HG02588 (cell line): ENCODE data around the gene ANAPC16.
A peak's percentile ranks its signal among the peaks of the same experiment; 100 is the strongest.
"Not testable (repeated sequence)": the region's sequence is repeated elsewhere in the genome, so short reads cannot be mapped to it uniquely, and the experiment has no call there.

Experiments
- ATAC-seq: cut with Tn5 transposase; IDR thresholded peaks from one replicate; pipeline ENCODE4 v1.9.1; 2021; ENCODE audit warnings: mild to moderate bottlenecking, moderate library complexity; ENCODE audit not compliant: unreplicated experiment

ANAPC16 gene

DNA sequence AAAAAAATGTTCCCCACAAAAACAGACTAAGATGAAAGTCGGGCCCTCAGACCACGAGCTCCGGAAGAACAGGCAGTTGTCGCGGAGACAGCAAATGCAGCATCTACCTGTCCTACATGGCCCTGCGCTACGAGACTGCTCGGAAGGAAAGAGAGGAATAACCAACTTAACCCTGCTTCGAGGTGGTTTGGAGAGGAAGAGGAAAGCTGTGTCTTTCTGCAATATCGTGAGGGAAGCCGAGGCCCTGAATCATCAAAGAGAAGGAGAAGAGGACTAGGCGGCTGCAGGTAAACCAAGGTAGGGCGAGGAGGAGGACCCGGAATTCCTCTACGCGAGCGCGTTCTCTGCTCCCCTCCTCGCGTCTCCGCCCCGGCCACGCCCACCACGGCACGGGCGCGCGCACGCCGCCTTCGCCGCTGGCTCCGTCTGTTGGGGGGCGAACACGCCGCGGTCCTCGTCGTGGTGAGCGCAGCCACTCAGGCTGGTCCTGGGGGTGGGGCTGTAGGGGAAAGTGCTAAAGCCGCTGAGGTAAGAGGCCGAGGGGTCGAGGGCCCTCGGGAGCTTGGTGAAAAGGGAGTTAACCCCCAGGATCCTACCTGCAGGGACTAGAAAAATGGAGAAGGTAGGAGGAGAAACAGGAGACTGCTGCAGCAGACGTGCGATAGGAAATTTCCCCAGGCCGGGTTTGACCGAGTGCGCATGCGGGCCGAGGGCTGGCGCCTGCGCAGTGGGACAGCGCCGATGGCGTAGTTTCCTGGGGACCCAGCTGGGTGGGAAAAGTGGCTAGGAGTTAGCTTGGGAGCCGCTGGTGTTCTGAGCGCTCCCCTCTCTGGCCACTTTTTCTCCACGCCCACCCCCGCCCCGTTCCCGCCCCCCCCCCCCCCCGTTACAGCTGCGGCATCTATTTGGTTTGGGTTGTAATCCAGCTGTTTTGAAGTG is at the start of gene ANAPC16, which contains the start of gene ASCC1:
ANAPC16 (plus strand) TSS at position 402 of the 939 bp plus-strand sequence. CDS start 7,903 bp downstream, outside the sequence.
ASCC1 (minus strand) TSS at position 666 of the 939 bp plus-strand sequence. CDS start 2,978 bp downstream, outside the sequence.
- peak; percentile 80 for ATAC-seq

DNA sequence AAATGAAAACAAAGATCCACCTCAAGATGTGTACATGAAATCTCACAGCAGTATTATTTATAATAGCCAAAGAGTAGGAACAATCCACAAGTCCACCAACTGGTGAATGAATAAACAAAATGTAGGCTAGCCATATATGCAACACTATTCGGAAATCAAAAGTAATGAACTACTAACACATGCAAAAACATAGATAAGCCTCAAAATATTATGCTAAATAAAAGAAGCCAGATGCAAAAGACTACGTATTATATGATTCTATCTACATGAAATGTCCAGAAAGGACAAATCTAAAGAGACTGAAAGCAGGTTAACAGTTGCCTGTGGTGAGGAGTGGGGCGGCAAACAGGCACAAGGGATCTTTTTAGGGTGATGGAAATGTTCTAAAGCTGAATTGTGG is 48.7 kb upstream of the ANAPC16 start:
- no peak for ATAC-seq

DNA sequence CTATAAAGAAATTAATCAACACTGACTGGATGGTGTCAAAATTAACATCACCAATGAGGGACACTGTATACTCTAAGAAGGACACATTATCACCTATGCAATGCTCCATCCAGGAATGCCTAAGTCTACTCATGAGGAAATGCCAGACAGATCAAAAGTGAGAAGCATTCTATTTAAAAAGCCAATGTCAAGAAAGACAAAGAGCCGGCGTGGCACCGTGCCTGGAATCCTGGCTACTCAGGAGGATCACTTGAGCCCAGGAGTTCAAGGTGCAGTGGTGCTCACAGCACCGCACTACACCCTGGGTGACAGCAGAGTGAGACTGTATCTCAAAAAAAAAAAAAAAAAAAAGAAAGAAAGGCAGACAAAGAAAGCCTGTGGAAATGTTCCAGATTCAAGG is 45.5 kb upstream of the ANAPC16 start:
- ATAC-seq = no peak

DNA sequence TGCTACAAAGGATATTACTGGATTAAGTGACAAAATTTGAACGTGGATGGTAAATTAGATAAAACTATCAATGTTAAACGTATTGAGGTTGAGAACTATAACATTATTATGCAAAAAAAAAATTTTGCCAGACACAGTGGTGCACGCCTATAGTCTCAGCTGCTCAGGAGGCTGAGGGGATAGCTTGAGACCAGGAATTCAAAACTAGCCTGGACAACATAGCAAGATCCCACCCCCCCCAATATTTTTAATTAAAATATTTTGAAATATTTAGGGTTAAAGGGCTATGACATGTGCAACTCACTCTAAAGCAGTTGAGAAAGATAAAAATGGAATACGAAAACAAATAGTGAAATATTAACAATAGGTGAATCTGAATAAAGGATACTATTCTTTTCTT is 45.1 kb upstream of the ANAPC16 start:
- no peak for ATAC-seq

DNA sequence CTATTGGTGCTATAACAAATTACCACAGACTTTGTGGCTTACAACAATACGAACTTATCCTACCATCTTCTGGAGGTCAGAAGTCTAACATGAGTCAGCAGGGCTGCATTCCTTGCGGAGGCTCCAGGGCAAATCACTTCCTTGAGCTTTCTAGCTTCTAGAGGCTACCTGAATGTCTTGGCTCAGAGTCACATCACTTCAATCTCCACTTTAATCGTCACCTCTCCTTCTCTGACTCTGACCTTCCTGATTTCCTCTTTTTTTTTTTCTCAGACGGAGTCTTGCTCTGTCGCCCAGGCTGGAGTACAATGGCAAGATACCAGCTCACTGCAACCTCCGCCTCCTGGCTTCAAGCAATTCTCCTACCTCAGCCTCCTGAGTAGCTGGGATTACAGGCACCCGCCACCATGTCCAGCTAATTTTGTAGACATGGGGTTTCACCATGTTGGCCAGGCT is 44.6 kb upstream of the ANAPC16 start:
- no peak for ATAC-seq

DNA sequence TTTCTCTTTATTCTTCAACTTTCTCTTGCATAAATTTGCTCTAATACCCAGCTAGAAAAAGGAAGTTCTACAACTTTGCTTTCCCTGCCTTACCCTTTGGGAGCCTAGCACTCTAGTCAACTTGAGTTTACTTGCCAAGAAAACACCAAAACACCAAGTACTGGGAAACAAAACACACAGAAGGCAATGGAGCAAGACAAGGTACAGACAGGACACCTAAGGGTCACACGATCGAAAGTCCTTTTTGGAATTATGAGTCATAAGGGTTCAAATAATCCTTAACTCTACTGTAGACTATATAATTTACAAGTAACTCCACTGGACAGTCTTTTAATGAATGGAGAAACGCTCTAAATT is 42.6 kb upstream of the ANAPC16 start:
- ATAC-seq = no peak

DNA sequence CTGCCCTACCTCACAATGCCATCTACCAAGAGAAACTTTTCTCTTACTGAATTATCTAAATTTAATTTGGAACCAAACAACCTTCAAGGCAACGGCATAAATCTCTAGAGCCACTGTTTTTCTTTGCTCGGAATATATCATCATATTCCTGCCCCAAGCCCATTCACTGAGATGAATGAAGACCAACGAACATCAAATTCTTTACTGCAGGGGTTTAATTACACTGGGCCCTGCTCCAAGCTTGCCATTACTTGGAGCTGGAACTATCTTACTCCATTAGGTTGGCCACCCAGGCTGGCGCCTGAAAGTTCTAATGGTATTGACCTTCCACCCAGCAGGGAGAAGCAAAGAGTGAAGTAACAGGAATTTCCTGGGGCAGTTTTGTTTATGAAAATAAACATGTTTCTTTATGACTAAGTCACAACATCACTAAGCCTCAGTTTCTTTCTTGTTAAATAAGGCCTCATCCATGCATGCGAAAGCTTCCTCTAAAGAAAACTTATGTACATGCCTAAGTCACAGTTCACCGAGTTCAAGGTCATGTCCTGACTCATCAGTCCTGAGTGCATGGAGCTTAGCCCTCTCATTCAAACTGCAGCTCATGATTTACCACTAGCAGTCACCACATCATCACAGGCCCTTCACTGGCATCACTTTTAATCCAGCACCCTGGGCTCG is 42.1 kb upstream of the ANAPC16 start:
- ATAC-seq = peak; percentile 63

DNA sequence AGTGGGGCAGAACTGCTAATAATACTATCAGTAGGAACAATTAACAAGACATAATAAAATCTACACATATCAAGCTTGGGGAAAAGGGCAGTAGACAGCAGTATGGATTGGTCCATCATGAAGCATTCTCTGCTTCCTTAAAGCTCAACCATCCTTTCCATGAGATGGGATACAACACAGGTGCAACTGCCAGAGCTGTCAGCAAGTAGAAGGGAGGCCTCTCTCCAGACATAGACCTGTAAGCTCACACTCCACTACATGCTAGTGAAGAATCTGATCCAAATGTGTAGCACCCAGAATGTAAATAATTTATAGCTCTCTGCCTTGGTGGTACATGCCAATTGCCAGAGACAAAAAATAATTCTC is 41.5 kb upstream of the ANAPC16 start:
- ATAC-seq = no peak

DNA sequence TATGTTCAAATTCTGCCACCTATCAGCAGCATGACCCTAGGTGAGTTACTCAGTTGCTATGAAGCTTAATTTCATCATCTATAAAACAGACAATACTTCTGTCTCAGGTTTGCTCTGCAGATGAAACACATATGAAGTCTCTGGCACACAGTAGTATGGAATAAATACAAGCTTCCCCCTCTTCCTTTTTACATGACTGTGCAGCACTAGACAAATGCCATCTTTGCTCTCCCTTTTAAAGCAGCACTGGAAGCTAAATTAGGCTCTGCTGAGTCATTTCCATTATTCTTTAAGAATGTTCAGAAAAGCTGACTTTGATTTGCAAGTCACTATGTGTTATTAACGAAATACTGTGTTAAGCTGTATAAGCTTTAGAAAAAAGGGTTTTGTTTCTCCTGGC is 40.7 kb upstream of the ANAPC16 start:
- ATAC-seq = no peak

DNA sequence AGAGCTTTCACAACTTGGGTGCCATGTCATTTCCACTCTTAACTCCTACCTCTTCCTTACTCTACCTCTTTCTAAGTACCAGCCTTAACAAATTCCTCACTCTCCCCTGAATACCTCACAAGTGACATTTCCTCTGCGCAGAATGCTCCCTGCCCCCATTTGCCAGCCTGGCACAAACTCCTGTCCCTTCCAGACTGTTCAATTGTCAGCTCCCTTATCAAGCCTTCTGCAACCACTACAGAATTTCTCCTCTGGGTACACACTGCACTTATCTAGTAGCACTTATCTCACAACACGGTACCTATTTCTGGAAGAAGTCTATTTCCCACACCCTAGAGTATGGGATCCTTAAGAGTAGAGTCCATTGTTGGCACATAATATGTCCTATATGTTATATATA is 39.1 kb upstream of the ANAPC16 start:
- ATAC-seq = no peak

DNA sequence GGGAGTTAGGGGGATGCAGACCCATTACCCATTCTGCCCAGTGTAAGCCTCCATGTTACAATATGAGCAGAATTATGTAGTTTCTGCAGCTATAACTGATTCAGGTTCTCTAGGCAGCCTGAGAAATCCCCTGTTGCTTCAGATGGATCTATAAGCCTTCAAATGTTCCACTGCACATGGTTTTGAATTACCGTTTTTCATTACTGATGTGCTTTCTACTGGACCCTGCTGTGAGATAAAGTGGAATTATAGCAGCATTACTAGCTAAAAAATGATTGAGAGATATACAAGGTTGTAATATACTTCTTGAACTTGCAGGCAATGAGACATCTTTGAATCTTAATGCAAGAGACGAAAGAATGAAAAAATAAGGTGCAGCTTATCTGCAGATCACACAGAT is 38.4 kb upstream of the ANAPC16 start:
- ATAC-seq = no peak

DNA sequence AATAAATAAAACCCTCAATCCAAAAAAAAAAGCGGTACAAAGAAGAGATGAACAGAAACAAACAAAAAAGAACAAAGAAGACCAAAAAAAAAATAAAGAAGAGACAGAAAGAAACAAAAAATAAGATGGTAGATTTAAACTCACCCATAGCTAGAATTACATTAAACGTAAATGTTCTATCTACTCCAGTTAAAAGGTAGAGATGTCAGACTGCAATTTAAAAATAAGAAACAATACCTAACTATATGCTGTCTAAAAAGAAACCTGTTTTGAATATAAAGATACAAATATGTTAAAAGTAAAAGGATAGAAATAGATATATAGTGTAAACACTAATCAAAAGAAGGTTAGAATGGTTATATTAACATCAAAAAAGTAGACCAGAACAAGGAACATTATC is 31.7 kb upstream of the ANAPC16 start:
- no peak for ATAC-seq

DNA sequence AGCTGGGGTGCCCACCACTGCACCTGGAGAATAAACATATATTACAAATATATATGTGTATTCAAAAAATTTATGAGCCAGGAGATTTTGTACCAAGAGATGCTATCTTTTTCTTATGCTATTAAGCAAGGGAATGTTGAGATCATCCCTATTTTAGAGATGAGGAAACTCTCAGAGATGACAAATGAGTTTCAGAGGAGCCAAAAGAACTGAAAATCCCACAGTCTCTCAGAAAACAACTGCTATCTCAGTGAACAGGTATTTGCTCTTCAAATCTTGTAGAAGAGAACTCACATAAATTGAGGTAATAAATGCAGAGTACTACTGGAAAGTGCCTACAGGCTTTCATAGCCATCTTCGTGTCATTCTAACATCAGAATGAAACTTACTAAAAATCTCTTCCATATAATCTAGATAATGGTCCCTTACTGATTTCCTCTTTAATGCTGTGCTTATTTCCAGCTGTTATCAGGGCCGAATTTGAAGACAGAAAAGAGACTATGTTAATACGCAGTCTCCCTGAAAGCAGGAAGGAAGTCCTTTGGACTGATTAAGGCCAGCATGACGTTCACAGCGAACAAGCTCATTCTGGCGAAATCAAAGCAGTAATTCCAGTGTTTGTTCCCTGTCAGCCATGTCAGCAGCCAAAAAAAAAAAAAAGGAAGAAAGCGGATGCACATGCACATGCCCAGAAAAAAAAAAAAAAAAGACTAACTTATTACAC is 29.4 kb upstream of the ANAPC16 start:
- ATAC-seq = no peak

DNA sequence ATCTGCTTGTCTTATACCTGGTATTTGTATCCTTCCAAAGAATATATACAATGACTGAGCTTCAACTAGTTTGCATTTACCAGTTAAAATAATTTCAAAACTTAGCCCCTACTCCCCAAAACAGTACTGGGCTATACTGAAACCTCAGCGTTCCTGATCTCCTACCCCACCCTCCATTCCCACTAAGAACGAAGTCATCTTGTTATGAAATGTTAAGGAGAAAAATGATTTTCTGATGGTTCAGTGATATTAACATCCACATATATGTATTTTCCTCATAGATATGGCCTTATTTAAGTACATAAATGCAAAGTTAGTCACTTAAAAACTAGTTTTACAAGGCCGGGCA is 28.9 kb upstream of the ANAPC16 start:
- no peak for ATAC-seq

DNA sequence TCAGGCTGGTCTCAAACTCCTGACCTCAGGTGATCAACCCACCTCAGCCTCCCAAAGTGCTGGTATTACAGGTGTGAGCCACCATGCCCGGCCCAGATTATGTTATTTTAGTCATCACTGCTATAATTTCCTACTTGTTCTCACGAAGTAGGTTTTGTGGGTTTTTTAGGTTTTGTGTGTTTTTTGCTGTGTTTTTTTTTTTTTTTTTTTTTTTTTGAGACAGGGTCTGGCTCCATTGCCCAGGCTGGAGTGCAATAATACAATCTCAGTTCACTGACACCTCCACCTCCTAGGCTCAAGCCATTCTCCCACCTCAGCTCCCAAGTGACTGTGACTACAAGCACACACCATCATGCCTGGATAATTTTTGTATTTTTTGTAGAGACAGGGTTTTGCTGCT is 20.9 kb upstream of the ANAPC16 start:
- ATAC-seq = no peak

DNA sequence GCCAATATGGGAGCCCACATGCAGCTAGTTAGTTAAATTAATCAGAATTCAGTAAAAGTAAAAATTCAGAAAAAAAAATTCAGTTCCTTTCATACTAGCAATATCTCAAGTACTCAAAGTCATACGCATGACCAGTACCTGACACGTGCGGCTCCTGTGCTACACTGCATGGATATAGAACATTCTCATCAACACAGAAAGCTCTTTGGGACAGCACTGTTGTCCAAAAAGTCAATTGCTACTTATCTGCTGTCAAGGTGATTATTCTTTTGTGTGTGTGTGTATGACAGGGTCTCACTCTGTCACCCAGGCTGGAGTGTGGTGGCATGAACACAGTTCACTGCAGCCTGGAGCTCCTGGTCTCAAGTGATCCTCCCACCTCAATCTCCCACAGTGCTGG is 14.9 kb upstream of the ANAPC16 start:
- no peak for ATAC-seq

DNA sequence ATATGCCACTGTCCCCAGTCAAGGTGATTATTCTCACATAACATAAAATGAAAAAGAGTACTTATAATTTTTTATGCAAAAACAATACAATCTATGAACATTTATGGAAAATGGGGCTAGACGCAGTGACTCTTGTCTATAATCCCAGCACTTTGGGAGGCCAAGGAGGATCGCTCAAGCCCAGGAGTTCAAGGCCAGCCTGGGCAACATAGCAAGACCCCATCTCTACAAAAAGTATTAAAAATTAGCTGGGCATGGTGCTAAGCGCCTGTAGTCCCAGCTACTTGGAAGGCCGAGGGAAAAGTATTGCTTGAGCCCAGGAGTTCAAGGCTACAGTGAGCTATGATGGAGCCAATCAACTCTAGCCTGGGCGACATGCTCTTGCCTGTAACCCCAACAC is 14.5 kb upstream of the ANAPC16 start:
- no peak for ATAC-seq

DNA sequence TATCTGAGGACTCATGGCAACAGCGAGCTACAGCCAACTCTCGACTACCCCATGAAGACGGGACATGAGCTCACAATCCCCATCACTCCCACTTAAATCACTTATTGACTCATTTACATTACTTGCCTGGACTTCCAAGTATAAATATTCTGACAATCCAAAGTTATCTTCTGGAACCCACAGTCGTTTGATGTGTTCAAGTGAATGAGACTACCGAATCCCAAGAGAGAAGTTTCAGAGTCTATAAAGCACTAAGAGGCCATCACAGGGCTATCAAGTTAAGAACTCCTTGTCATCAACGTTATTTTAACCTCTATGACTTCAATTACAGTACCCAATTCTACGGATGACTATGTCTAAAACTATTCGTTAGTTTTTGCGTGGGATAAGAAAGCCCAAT is 11.5 kb upstream of the ANAPC16 start:
- no peak for ATAC-seq

DNA sequence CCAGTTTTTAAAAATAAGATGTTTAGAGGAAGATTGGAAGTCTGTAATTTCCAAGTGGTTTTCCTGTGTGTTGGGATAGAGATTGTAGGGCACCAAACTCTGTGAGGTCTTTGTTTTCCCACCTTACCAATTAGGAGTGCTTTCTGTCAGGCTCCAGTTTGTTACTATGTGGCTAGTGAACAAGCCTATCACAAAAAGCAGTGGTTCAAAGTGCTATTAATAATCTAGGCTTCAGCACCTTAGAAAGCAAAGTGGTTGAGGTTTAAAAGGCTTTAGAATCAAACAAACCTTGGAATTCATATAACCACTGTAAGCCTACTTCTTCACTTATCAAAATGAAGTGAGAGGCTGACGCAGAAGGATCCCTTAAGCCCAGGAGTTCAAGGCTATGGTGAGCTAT is 11.1 kb upstream of the ANAPC16 start:
- no peak for ATAC-seq

DNA sequence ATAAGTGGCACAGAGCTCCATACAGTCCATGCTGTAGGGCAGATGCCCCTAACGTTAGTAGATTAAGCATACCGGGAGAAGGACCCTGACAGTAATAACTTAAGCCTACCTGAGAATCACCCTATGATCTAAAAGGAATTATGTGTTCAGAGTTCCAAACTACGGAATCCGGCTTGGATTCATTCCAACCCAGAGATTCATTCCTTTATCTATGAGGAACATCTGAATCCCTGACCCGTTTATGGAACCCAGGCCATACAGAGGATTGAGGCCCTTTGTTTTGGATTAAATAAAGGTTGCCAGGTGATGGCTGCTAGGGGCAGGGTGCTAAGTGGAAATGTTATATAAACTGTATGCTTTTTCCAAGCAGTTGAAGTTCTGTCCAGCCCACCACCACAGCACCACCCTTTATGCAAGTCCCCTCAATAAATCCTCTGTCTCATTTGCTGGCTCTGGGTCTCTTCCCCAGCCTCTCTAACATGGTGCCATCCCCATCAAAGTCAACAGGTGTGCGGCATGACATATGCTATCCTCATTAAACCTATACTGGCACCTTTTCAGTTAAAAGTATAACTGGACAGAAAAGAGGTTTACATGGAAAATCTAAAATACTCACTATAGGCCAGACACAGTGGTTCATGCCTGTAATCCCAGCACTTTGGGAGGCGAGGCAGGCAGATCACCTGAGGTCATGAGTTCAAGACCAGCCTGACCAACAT is 9.1 kb upstream of the ANAPC16 start:
- no peak for ATAC-seq

DNA sequence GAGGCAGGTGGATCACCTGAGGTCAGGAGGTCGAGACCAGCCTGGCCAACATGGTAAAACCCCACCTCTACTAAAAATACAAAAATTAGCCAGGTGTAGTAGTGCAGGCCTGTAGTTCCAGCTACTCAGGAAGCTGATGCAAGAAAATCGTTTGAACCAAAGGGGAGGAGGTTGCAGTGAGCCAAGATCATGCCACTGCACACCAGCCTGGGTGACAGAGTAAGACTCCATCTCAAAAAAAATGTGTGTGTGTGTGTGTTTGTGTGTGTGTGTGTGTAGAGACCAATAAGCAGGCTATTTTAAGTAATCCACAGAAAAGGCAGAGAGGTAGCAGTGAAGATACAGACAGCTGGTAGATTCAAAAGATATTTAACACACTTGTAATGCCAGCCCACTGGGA is 7.3 kb upstream of the ANAPC16 start:
- ATAC-seq = not testable (repeated sequence)
